Vagina (tissue), 2 donors: Measurements from ENCODE around the gene RABL3. TPM values are rescaled to one million over a fixed set of nuclear protein-coding genes. Genes with fewer than 3 reads are reported as not detected.

Experiments used
- DNase-seq, 2 donors: peaks; one replicate each; pipeline ENCODE4 v3.0.0-alpha.2; 2017; ENCODE audit errors: extremely low spot score in 2 of 2
- H3K27ac ChIP-seq: fragments of 200-600 bp; sonication (generic); one replicate; pipeline ENCODE4 v1.5.1; 2019
- H3K27me3 ChIP-seq: fragments of 200-600 bp; sonication (generic); one replicate; pipeline ENCODE4 v1.5.1; 2019
- H3K36me3 ChIP-seq, 2 donors: fragments of 200-600 bp; sonication (generic); one replicate each; pipeline ENCODE4 v1.5.1; 2017 to 2019
- H3K4me1 ChIP-seq: fragments of 200-600 bp; sonication (generic); one replicate; pipeline ENCODE4 v1.5.1; 2019
- H3K4me3 ChIP-seq, 2 donors: fragments of 200-600 bp; sonication (generic); 1 replicate in 1 of 2; 2 replicates in 1 of 2; pipeline ENCODE4 v1.5.1; 2016 to 2019
- H3K9me3 ChIP-seq: fragments of 200-600 bp; sonication (generic); one replicate; pipeline ENCODE4 v1.5.1; 2019
- CTCF ChIP-seq, 3 experiments: fragments of 450-650 bp in 2 of 3; fragments of 200-600 bp in 1 of 3; sonication (generic) in 1 of 3; IDR thresholded peaks; one replicate each; pipeline ENCODE4 v1.5.1; 2017 to 2019; ENCODE audit warnings: antibody characterized with exemption in 3 of 3, mild to moderate bottlenecking in 2 of 3, moderate library complexity in 2 of 3
- POLR2A ChIP-seq, 2 donors: fragments of 450-650 bp; IDR thresholded peaks; one replicate each; pipeline ENCODE4 v1.6.1; 2017; ENCODE audit warnings: antibody characterized with exemption in 2 of 2, mild to moderate bottlenecking in 2 of 2, moderate library complexity in 2 of 2
- POLR2AphosphoS5 ChIP-seq, 2 donors: sonication (generic); formaldehyde crosslinking; IDR thresholded peaks; one replicate each; pipeline ENCODE4 v1.9.0; 2017; ENCODE audit warnings: antibody characterized with exemption in 2 of 2, mild to moderate bottlenecking in 2 of 2, low read depth in 1 of 2; ENCODE audit not compliant: insufficient read depth in 1 of 2
- intact Hi-C: fragments of 100-400 bp; cut with DNase I; formaldehyde crosslinking; loops from one replicate; pipeline ENCODE4 v1.15.1; 2023
- total RNA-seq: library from RNA; depleted of rRNA; stranded (reverse); fragments of >200 nt; gene quantifications from one replicate; pipeline ENCODE4 v1.2.3, GENCODE V29; 2016

The RABL3 gene
- total RNA-seq, 1 donor from 2014 or later, result 12.8 TPM

GRCh38 chr3:120685411-120685810 is 56.9 kb downstream of the RABL3 start:
- Histone ChIP-seq H3K27me3 (no peaks in the 10 kb centered on the region), H3K36me3 (no peaks in the 10 kb centered on the region), H3K27ac (no peak overlapping the region), H3K4me3 (no peak overlapping the region), H3K4me1 (no peaks in the 10 kb centered on the region), H3K9me3 (no peaks in the 10 kb centered on the region)
- no peak for TF ChIP-seq POLR2AphosphoS5 (IDR thresholded peaks at IDR 0.05; ENCODE audit: insufficient read depth in 1 of 2, low read depth in 1 of 2)
- no peak for TF ChIP-seq POLR2A (IDR thresholded peaks at IDR 0.05)
- no peak for TF ChIP-seq CTCF (IDR thresholded peaks at IDR 0.05)
- intact Hi-C loops, result no loop called here
- no peak for DNase-seq

- Histone ChIP-seq H3K36me3 (no peaks in the 10 kb centered on the region), H3K9me3 (no peaks in the 10 kb centered on the region), H3K27ac (no peak overlapping the region), H3K4me1 (no peaks in the 10 kb centered on the region), H3K27me3 (no peaks in the 10 kb centered on the region), H3K4me3 (no peak overlapping the region)
- no peak for TF ChIP-seq POLR2AphosphoS5 (IDR thresholded peaks at IDR 0.05; ENCODE audit: insufficient read depth in 1 of 2, low read depth in 1 of 2)
- TF ChIP-seq POLR2A (IDR thresholded peaks at IDR 0.05), result no peak
- no peak for TF ChIP-seq CTCF (IDR thresholded peaks at IDR 0.05)
- intact Hi-C loops, result no loop called here
- DNase-seq, result no peak
These were observed 57.4 kb downstream of the RABL3 start for GRCh38 chr3:120684896-120685295.

- TF ChIP-seq CTCF (IDR thresholded peaks at IDR 0.05), result no peak
- TF ChIP-seq POLR2AphosphoS5 (IDR thresholded peaks at IDR 0.05; ENCODE audit: insufficient read depth in 1 of 2, low read depth in 1 of 2), result no peak
- no peak for TF ChIP-seq POLR2A (IDR thresholded peaks at IDR 0.05)
- Histone ChIP-seq H3K9me3 (no peaks in the 10 kb centered on the region), H3K27ac (no peak overlapping the region), H3K4me3 (no peak overlapping the region), H3K4me1 (peaks cover 4% of the 10 kb centered on the region), H3K27me3 (no peaks in the 10 kb centered on the region), H3K36me3 (no peaks in the 10 kb centered on the region)
- intact Hi-C loops, result no loop called here
- no peak for DNase-seq
These were observed 58.5 kb downstream of the RABL3 start for GRCh38 chr3:120683671-120684301.

- no peak for DNase-seq
- Histone ChIP-seq H3K36me3 (no peaks in the 10 kb centered on the region), H3K27me3 (no peaks in the 10 kb centered on the region), H3K27ac (no peak overlapping the region), H3K4me1 (peaks cover 10% of the 10 kb centered on the region), H3K9me3 (no peaks in the 10 kb centered on the region), H3K4me3 (no peak overlapping the region)
- intact Hi-C loops, result no loop called here
- TF ChIP-seq POLR2AphosphoS5 (IDR thresholded peaks at IDR 0.05; ENCODE audit: insufficient read depth in 1 of 2, low read depth in 1 of 2), result no peak
- TF ChIP-seq POLR2A (IDR thresholded peaks at IDR 0.05), result no peak
- TF ChIP-seq CTCF (IDR thresholded peaks at IDR 0.05), result no peak
These were observed 59.1 kb downstream of the RABL3 start for GRCh38 chr3:120683213-120683612.

- Histone ChIP-seq H3K4me1 (peaks cover 16% of the 10 kb centered on the region), H3K4me3 (no peak within 1 kb of the TSS), H3K27ac (no peak within 1 kb of the TSS), H3K9me3 (no peaks in the 10 kb centered on the region), H3K27me3 (no peaks in the 10 kb centered on the region), H3K36me3 (no peaks in the 10 kb centered on the region)
- intact Hi-C loops, result no loop called here
- no peak for TF ChIP-seq CTCF (IDR thresholded peaks at IDR 0.05)
- no peak for TF ChIP-seq POLR2A (IDR thresholded peaks at IDR 0.05)
- no peak for TF ChIP-seq POLR2AphosphoS5 (IDR thresholded peaks at IDR 0.05; ENCODE audit: insufficient read depth in 1 of 2, low read depth in 1 of 2)
- DNase-seq, result no peak
These were observed 60.1 kb downstream of the RABL3 start, which contains the start of gene HGD for GRCh38 chr3:120682095-120682681. Gene HGD (minus strand): TSS chr3:120682239. CDS start chr3:120682111, 128 bp downstream.
